ENCODE measurements around the gene DDX49. TPM values are rescaled to one million over a fixed set of nuclear protein-coding genes. Genes with fewer than 3 reads are reported as not detected.

The DDX49 gene
- total and polyA plus RNA-seq, 9 of the 15 experiments (the other 6 are each of a cell fraction or from before 2014, with no cell fraction given) = 1.1 to 113 (median 45.7) TPM

DNA sequence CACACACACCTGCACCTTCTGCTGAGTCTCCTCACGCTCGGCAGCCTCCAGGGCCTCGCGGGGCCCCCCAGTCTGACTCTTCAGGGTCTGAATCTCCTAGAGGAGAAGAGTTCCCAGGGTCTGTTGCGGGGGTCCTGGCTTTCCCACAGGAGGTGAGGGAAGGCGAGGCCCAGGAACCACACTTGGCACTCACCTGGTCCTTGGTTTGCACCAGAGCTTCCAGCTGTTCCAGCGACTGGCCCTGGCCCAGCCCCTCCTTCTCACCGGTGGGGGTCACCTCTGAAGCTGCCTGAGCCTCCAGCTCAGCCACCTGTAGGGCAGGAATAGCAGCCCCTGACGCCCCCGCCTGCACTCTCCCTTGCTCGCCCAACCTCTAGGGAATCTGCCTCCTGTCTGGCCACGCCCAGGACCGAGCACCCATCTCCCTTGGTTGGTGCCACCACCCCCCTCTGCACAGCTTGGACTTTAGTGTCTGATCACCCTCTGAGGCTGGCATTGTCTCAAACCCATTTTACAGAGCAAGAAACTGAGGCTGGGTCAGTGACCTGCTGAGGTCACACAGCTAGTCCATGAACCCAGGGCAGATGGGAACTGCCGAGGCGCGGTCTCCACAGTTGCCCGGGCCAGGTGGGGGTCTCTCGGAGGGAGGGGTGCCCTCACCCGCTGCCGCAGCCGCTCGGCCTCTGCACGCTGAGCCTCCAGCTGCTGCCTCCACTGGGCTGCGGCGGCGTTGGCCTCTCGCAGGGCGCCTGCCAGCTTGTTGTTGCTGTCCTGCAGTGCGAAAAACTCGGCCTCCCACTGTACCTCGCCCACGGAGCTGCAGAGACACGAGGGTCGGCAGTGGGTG is 12.0 kb downstream of the DDX49 start (continued):
- no peak for TF ChIP-seq DIDO1 (tag; IDR thresholded peaks at IDR 0.05; ENCODE audit: low read depth)
- TF ChIP-seq ZNF41 (CRISPR knock-in tag; conservative IDR thresholded peaks at IDR 0.05) = no peak
- no peak for TF ChIP-seq ZNF146 (CRISPR knock-in tag; IDR thresholded peaks at IDR 0.05; ENCODE audit: unreplicated experiment)
- no peak for TF ChIP-seq XRCC4 (IDR thresholded peaks at IDR 0.05; ENCODE audit: extremely low read depth, insufficient read depth, insufficient read length)
- no peak for TF ChIP-seq TAF15 (IDR thresholded peaks at IDR 0.05; ENCODE audit: low read depth, low read length)
- TF ChIP-seq ZNF253 (CRISPR knock-in tag; conservative IDR thresholded peaks at IDR 0.05) = no peak
- TF ChIP-seq, protein P1, sequence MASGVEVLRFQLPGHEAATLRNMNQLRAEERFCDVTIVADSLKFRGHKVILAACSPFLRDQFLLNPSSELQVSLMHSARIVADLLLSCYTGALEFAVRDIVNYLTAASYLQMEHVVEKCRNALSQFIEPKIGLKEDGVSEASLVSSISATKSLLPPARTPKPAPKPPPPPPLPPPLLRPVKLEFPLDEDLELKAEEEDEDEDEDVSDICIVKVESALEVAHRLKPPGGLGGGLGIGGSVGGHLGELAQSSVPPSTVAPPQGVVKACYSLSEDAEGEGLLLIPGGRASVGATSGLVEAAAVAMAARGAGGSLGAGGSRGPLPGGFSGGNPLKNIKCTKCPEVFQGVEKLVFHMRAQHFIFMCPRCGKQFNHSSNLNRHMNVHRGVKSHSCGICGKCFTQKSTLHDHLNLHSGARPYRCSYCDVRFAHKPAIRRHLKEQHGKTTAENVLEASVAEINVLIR (CRISPR knock-in tag; IDR thresholded peaks at IDR 0.05) = no peak
- TF ChIP-seq ELF1 (tag; IDR thresholded peaks at IDR 0.05) = no peak
- no peak for TF ChIP-seq ZNF143 (CRISPR knock-in tag; IDR thresholded peaks at IDR 0.05)
- TF ChIP-seq ZNF217 (CRISPR knock-in tag; IDR thresholded peaks at IDR 0.05) = no peak
- no peak for TF ChIP-seq TARDBP (IDR thresholded peaks at IDR 0.05)
- TF ChIP-seq HDGF (IDR thresholded peaks at IDR 0.05) = no peak
- TF ChIP-seq ZBTB8A (IDR thresholded peaks at IDR 0.05; ENCODE audit: partially characterized antibody) = no peak
- TF ChIP-seq ETV1 (tag; conservative IDR thresholded peaks at IDR 0.05; ENCODE audit: low read depth) = no peak
- TF ChIP-seq JUN (IDR thresholded peaks at IDR 0.05; ENCODE audit: borderline replicate concordance, low read depth, low read length) = no peak
- TF ChIP-seq JUN (CRISPR knock-in tag; IDR thresholded peaks at IDR 0.05; ENCODE audit: borderline replicate concordance) = no peak
- no peak for TF ChIP-seq MECOM (CRISPR knock-in tag; IDR thresholded peaks at IDR 0.05)
- no peak for TF ChIP-seq TCF7 (IDR thresholded peaks at IDR 0.05; ENCODE audit: borderline replicate concordance)
- TF ChIP-seq ZNF766 (CRISPR knock-in tag; conservative IDR thresholded peaks at IDR 0.05) = no peak
- peak; percentile 90 for TF ChIP-seq BCOR (IDR thresholded peaks at IDR 0.05)
- no peak for TF ChIP-seq ZNF175 (CRISPR knock-in tag; IDR thresholded peaks at IDR 0.05; ENCODE audit: low read depth)
- no peak for TF ChIP-seq NFIX (CRISPR knock-in tag; IDR thresholded peaks at IDR 0.05; ENCODE audit: low read depth)
- TF ChIP-seq LEF1 (IDR thresholded peaks at IDR 0.05) = no peak
- no peak for TF ChIP-seq ZNF707 (CRISPR knock-in tag; conservative IDR thresholded peaks at IDR 0.05)
- TF ChIP-seq NBN (IDR thresholded peaks at IDR 0.05; ENCODE audit: low read depth) = no peak
- TF ChIP-seq, protein P2, sequence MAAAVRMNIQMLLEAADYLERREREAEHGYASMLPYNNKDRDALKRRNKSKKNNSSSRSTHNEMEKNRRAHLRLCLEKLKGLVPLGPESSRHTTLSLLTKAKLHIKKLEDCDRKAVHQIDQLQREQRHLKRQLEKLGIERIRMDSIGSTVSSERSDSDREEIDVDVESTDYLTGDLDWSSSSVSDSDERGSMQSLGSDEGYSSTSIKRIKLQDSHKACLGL (CRISPR knock-in tag; IDR thresholded peaks at IDR 0.05; ENCODE audit: borderline replicate concordance, poor library complexity, severe bottlenecking) = no peak
- no peak for TF ChIP-seq PHB2 (IDR thresholded peaks at IDR 0.05; ENCODE audit: low read depth)
- TF ChIP-seq, protein P3, sequence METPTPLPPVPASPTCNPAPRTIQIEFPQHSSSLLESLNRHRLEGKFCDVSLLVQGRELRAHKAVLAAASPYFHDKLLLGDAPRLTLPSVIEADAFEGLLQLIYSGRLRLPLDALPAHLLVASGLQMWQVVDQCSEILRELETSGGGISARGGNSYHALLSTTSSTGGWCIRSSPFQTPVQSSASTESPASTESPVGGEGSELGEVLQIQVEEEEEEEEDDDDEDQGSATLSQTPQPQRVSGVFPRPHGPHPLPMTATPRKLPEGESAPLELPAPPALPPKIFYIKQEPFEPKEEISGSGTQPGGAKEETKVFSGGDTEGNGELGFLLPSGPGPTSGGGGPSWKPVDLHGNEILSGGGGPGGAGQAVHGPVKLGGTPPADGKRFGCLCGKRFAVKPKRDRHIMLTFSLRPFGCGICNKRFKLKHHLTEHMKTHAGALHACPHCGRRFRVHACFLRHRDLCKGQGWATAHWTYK (CRISPR knock-in tag; IDR thresholded peaks at IDR 0.05) = no peak
- TF ChIP-seq NFXL1 (CRISPR knock-in tag; IDR thresholded peaks at IDR 0.05) = no peak
- no peak for TF ChIP-seq KLF16 (IDR thresholded peaks at IDR 0.05)
- no peak for TF ChIP-seq ZNF165 (CRISPR knock-in tag; IDR thresholded peaks at IDR 0.05; ENCODE audit: borderline replicate concordance)

Data from K562 (cell line).